AG04450 (cell line): ENCODE results near the gene WDR20. TPM values are rescaled to one million over a fixed set of nuclear protein-coding genes. Genes with fewer than 3 reads are reported as not detected.
"Not testable (repeated sequence)": the region's sequence is repeated elsewhere in the genome, so short reads cannot be mapped to it uniquely, and the experiment has no call there.

ENCODE experiments used
- CTCF ChIA-PET: fragments of 300-600, 350-600 bp; formaldehyde crosslinking; extraction: SDS; loops from one replicate; lab custom pipeline; 2022; ENCODE audit warnings: antibody characterized with exemption, inconsistent platforms; lab: Charles Lee
- POLR2A ChIA-PET: fragments of 350-600 bp; formaldehyde crosslinking; extraction: SDS; loops from one replicate; lab custom pipeline; 2021; ENCODE audit warnings: antibody characterized with exemption, inconsistent platforms; lab: Yijun Ruan, JAX
- DNase-seq: peaks from one replicate; pipeline ENCODE4 v3.0.0-alpha.2; 2011; ENCODE audit warnings: low read depth, low spot score
- H3K27ac ChIP-seq: one replicate; pipeline ENCODE4 v1.5.1; 2012; ENCODE audit warnings: low read depth, low read length, control low read depth
- H3K27me3 ChIP-seq: one replicate; pipeline ENCODE4 v1.6.0; 2012; ENCODE audit warnings: low read length; ENCODE audit not compliant: control insufficient read depth, insufficient read depth
- H3K4me3 ChIP-seq: 2 replicates; pipeline ENCODE4 v1.5.1; 2011; ENCODE audit warnings: mild to moderate bottlenecking, low read depth, low read length, control low read depth
- H3K9me3 ChIP-seq: 2 replicates; pipeline ENCODE4 v1.5.1; 2012; ENCODE audit warnings: low read length; ENCODE audit not compliant: control insufficient read depth, insufficient read depth
- CTCF ChIP-seq: IDR thresholded peaks from 2 replicates; pipeline ENCODE4 v1.5.1; 2011; ENCODE audit warnings: low read depth, low read length, control low read depth, inconsistent platforms
- polyA plus RNA-seq: library from polyadenylated mRNA; depleted of rRNA; stranded (reverse); fragments of >200 nt; gene quantifications from 2 replicates; pipeline ENCODE4 v1.2.3, GENCODE V29; 2011

The WDR20 gene
- polyA plus RNA-seq, 1 experiment, result 16.6 TPM

GRCh38 chr14:102103062-102103695 lies 36.5 kb upstream of the WDR20 start:
- Histone ChIP-seq H3K27me3 (no peaks in the 10 kb centered on the region), H3K9me3 (no peaks in the 10 kb centered on the region), H3K27ac (no peak overlapping the region), H3K4me3 (no peak overlapping the region)
- ChIA-PET CTCF (no interaction called here), POLR2A (no interaction called here)
- DNase-seq, result no peak
- no peak for TF ChIP-seq CTCF

GRCh38 chr14:102105369-102105768 lies 34.3 kb upstream of the WDR20 start:
- Histone ChIP-seq H3K4me3 (no peak overlapping the region), H3K27ac (no peak overlapping the region), H3K9me3 (no peaks in the 10 kb centered on the region), H3K27me3 (no peaks in the 10 kb centered on the region)
- TF ChIP-seq CTCF, result no peak
- no peak for DNase-seq
- CTCF ChIA-PET, result interaction anchor here (0.5 to 1.2 kb wide), 2 partner anchors 9 to 1489 kb away, joined by 3 to 7 read pairs; no protein-coding TSS in a partner anchor
- POLR2A ChIA-PET, result no interaction called here

GRCh38 chr14:102109332-102109731 lies 30.4 kb upstream of the WDR20 start:
- H3K27me3 ChIP-seq, DNase-seq, H3K9me3 ChIP-seq, H3K27ac ChIP-seq, H3K4me3 ChIP-seq, POLR2A ChIA-PET: not testable (repeated sequence)
- CTCF ChIA-PET, result interaction anchor here (0.5 to 2.3 kb wide), 2 partner anchors 13 to 202 kb away, joined by 6 to 14 read pairs; no protein-coding TSS in a partner anchor

- no peak overlapping the region for H3K4me3 ChIP-seq
- H3K27ac ChIP-seq, result no peak overlapping the region
- no peak for TF ChIP-seq CTCF
- H3K9me3 ChIP-seq, result peaks cover 5% of the 10 kb centered on the region
- POLR2A ChIA-PET, result no interaction called here
- no peaks in the 10 kb centered on the region for H3K27me3 ChIP-seq
- CTCF ChIA-PET, result interaction anchor here (0.6 kb wide), 1 partner anchor 15 kb away, joined by 3 read pairs; no protein-coding TSS in a partner anchor
- no peak for DNase-seq
These were observed 28.6 kb upstream of the WDR20 start for GRCh38 chr14:102111101-102111500.

- no peak for TF ChIP-seq CTCF
- CTCF ChIA-PET, result no interaction called here
These were observed 23.1 kb upstream of the WDR20 start for GRCh38 chr14:102116361-102117180.

More at GRCh38 chr14:102116361-102117180, 23.1 kb upstream of the WDR20 start:
- H3K9me3 ChIP-seq, result peaks cover 19% of the 10 kb centered on the region
- no peak overlapping the region for H3K4me3 ChIP-seq
- DNase-seq, result no peak
- H3K27me3 ChIP-seq, result no peaks in the 10 kb centered on the region
- no peak overlapping the region for H3K27ac ChIP-seq
- POLR2A ChIA-PET, result no interaction called here
